Activated T-helper 9 cell treated with anti-CD3 and anti-CD28 coated beads, Interleukin-2, amount 50 U/mL, for 16 hours (primary cell): ENCODE data around the gene CEP128.

Experiments used
- DNase-seq: peaks from one replicate; pipeline ENCODE4 v3.0.0-alpha.2; 2020; ENCODE audit warnings: low read depth

Gene CEP128

DNA sequence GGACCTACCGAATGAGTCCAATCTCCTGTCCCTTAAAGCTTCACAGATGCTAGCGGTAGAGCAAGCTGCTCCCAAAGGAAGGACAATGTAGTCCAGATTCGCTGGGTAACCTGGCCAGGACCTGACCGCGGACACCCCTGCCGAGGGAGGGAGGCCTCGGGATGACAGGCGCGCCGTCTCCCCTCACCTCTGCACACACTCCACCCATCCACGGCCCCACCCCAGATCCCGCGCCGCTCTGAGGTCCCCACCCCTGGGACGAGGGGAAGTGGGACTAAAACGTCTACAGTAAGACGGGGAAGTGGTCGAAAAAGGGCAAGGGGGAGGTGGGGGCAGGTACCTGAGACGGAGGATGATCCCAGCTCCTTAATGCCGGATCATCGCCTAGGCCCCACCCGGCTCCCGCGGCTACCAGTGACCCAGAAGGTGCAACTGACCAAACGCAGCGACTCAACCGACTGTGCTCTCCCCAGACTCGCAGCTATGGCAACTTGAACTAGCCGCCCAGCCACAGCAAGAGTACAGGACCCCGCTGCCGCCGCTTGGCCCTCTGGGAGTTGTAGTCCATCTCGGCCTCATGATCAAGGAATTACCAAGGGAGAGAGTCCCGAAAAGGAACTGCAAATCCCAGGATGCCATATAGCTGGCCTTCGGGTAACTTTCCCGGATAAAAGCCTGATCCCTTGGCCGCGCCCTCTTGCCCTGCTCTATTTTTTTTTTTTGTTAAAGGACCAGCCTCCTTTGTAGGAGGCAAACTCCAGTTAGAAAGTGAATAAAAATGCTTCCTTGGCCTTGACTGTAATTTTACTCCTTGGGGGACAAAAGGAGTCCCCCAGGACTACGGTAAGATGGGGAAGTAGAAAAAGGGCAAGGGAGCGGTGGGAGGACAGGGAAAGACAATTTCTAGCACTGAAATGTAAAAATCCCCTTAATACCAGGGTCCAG is at the start of gene CEP128:
CEP128 (minus strand) TSS at position 498 of the 945 bp plus-strand sequence.
- peak; percentile 82 for DNase-seq

GRCh38 chr14:80988735-80989429 is 47.3 kb upstream of the CEP128 start:
- no peak for DNase-seq

GRCh38 chr14:80988192-80988591 is 46.7 kb upstream of the CEP128 start:
- DNase-seq = no peak

GRCh38 chr14:80987235-80988032 is 45.9 kb upstream of the CEP128 start:
- DNase-seq = peak; percentile 33

DNA sequence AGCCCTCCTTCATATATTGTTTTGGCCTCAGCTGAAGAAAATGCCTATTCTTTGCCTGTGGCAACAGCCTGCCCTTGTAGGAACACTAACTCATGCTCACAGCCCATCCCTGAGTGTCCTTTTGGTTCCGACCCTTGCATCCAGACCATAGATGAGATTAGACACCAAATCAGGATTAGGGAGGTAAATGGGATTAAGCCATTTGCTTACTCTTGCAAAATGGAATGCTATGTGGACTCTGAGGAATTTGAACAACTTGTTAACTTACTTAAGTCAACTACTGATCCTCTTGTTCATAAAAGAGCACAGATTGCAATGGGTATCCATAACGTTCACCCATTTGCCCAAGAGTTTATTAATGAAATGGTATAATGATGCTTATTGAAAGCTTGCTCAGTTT is 41.2 kb upstream of the CEP128 start:
- no peak for DNase-seq

DNA sequence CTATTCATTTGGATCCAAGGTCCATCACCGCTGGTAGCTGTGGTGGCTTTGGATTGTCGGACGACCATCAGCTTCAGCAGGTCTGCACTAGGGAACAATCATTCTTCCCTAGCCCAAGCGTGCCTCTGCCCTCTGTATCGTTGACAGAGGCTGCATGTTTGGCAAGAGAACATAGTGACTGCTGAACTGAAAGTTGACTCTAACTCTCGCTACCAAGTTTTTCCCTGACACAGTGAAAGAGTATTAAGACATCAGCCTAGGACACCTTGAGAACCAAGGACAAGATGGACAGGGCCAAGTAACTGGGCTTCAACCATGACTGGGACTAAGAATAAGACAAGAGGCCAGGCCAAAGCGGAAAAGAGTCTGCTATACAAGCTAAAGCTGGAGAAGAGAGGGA is 40.1 kb upstream of the CEP128 start:
- no peak for DNase-seq

DNA sequence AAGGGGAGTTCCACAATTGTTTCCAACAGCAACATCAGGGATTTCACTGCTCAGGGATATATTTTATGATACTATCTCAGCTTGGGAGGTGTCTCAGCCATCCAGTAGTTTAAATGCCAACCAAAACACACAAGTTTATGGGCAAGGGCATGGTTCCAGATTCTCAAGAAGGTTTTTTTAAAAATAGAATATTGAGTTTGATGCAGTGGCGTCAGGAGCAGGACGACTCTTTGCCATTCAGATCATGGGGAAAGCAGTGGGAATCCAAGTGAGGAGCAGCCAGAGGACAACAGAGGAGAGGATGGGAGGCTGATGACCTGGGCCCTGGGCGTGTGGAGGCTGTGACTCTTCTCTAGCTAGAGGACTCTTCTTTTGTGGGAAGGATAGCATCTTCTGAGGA is 39.6 kb upstream of the CEP128 start:
- DNase-seq = no peak

DNA sequence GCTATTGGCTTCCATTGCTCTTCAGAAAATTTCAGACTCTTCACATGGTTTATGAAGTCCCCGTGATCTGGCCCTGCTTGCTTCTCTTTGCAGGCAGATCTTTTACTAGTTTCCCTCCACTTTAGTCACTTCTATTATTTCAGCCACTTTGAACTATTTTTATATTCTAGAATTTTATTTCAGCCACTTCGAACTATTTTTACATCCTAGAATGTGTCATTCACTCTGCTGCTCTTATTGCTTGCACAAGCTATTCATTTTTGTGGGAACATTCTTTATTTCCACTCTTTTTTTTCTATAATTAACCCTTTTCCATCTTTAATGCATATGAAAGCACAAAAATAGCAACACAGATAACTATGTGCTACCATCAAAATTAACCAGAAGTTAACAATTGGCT is 38.4 kb upstream of the CEP128 start:
- no peak for DNase-seq

DNA sequence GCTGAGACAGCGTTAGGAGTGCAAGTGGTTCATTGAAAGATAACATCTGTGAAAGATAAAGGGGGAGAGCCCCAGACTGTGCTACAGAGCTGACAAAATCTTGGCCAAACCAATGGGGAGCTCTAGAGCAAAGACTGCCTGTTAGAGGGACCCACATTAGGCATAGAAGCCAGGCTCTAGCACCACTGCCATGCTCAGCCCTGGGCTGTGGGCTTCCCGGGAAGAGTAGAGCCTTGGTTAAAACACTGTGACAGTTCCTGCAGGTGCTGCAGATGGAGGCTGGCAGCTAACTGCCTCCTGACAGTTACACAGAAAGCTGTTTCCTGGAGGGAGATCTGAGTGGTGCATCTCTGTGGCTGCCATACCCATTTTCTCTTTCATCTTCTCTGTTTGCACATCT is 36.9 kb upstream of the CEP128 start:
- DNase-seq = no peak

DNA sequence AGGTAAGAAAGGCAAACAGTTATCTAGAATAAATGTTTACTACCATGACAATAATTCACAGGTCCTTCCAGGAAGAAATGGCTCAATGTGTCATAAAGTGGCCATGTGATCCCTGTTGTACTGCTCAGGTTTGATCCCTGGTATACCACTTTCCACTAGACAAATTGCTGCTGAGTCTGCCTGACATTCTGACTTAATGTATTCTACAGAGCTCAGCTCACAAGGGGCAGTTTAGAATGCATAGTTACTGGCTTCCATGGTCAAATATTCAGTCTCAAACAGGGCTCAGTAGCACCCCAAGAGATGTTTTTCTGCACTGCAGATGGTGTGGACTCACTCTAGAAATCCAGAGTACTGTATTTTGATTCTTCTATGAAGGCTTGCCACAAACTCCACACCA is 35.7 kb upstream of the CEP128 start:
- no peak for DNase-seq

DNA sequence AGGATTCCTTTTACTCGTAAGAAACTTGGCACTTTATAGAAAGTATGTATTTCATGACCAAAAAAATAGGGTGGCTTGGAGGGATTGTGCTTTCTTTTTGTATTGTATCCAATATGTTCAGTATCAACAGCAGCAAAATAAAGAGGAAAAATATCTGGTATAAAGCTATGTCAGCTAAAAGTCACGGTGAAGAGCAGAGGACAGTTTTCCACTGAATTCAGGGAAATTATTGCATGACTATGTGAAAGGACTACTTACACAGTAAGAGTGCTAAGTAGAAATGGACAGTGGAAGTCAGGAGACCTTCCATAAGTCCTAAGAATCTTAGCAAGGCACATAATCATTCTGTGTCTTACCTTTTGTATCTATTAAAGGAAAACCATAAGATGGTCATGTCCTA is 33.1 kb upstream of the CEP128 start:
- no peak for DNase-seq

- DNase-seq = no peak
Observed at GRCh38 chr14:80973931-80974641, 32.5 kb upstream of the CEP128 start.

DNA sequence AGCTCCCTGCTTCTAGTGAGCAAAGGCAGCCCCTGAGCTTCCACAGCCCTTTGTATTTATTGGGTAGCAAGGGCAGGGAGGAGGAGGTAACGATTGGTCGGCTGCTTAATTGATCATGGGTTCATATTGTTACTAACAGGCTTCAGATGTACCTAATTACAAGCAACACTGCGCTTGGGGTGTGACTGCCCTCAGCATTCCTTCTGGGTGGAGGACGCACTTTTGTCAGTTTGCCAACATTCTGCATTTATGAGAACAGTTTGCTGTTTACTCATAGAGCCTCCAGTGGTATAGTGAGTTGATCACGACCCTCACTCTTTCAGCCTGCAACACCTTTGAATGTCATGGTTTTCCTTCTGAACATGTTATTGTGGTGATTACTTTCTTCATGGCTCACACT is 23.5 kb upstream of the CEP128 start:
- no peak for DNase-seq

- DNase-seq = peak; percentile 9
Observed at GRCh38 chr14:80959496-80959895, 18.0 kb upstream of the CEP128 start.

GRCh38 chr14:80958939-80959338 is 17.4 kb upstream of the CEP128 start:
- no peak for DNase-seq

- DNase-seq = no peak
Observed at GRCh38 chr14:80958226-80958625, 16.7 kb upstream of the CEP128 start.

GRCh38 chr14:80957613-80958012 is 16.1 kb upstream of the CEP128 start:
- no peak for DNase-seq

DNA sequence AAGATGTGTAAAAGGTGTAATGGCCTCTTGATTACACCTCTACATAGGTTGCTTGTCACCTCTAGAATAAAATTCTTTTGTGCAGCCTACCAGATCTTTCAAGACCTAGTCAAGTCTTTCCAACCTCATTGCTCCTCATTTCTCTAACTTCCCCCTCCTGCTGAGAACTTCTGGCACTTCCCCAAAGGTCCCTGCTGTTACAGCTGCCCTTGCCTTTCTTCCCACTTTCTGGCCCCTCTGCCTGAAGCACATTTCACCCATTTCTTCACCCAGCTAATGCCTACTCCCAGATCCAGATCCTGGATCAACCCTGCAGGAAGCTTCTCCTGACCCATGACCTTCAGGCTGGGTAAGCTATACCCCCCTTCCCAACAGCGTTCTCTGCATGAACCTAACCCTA is 15.4 kb upstream of the CEP128 start:
- DNase-seq = no peak

- no peak for DNase-seq
Observed at GRCh38 chr14:80956102-80956501, 14.6 kb upstream of the CEP128 start.

DNA sequence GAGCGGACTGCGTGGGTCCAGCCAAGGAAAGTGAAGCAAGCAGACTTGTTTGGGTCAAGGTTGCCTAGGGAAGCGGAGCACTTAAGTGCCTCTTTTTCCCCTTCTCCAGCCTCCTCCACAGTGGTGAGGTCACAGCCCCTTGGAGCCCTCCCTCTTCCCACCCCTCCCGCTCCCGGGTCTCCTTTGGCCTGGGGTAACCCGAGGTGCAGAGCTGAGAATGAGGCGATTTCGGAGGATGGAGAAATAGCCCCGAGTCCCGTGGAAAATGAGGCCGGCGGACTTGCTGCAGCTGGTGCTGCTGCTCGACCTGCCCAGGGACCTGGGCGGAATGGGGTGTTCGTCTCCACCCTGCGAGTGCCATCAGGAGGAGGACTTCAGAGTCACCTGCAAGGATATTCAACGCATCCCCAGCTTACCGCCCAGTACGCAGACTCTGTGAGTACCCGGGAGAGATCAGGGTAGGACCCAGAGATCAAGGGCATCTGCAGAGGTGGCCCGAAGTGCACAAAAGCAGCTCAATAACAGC is 13.9 kb upstream of the CEP128 start, which contains the start of gene TSHR:
TSHR (plus strand) TSS at position 206 of the 526 bp plus-strand sequence; CDS start at position 266, 60 bp downstream.
- no peak for DNase-seq

DNA sequence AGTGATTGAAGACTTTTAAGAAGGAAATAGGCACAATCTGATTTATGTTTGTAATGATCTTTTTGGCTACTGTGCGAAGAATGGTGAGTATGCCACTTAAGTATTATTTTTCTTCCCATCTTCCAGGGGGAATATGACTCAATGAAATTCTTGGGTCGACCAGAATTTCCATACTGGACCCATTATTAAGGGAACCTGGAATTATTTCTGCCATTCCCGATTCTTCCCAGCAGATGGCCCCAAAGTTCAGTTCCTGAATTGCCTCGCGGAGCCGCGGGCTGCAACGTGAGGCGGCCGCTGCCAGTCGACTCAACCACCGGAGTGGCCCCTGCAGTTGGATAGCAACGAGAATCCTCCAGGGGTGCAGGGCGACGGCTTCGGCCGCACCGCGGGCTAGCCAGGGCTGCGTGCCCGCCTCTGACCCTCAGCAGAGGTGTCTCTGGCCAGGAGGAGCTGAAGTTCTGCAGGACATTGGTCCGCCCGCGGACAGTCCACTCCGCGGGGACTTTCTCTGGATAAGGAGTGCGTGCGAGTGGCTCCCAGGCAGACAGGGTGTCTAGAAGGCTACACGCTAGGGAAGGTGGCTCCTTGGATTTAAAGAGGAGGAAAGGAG is 13.3 kb upstream of the CEP128 start:
- peak; percentile 56 for DNase-seq
